MCF 10A (cell line): Measurements from ENCODE around the gene ZNF778. TPM values are rescaled to one million over a fixed set of nuclear protein-coding genes. Genes with fewer than 3 reads are reported as not detected.

ENCODE experiments used
- BruUV-seq: library from RNA; stranded (reverse); fragments of 400-500 nt; replicated peaks from 2 replicates; lab custom pipeline; 2021; lab: Mats Ljungman, UMichigan
- CTCF ChIA-PET: fragments of 300-600 bp; sonication (Branson Sonifier 250); formaldehyde crosslinking; extraction: SDS; loops from one replicate; lab custom pipeline; 2021; ENCODE audit warnings: antibody characterized with exemption, inconsistent platforms; lab: Yijun Ruan, JAX
- POLR2A ChIA-PET: fragments of 300-600, 350-650 bp; sonication (Branson Sonifier 250); formaldehyde crosslinking; extraction: SDS; loops from one replicate; lab custom pipeline; 2020; ENCODE audit warnings: antibody characterized with exemption, inconsistent platforms; lab: Yijun Ruan, JAX
- DNase-seq: peaks from one replicate; pipeline ENCODE4 v3.0.0-alpha.2; 2018; ENCODE audit not compliant: unreplicated experiment
- H3K27ac Mint-ChIP-seq: one replicate; pipeline ENCODE4 v1.8.0; 2022; ENCODE audit warnings: mild to moderate bottlenecking, low read depth, mixed read lengths; ENCODE audit not compliant: unreplicated experiment
- H3K27me3 Mint-ChIP-seq: one replicate; pipeline ENCODE4 v1.8.0; 2022; ENCODE audit warnings: mixed read lengths; ENCODE audit not compliant: insufficient read depth, unreplicated experiment
- H3K36me3 Mint-ChIP-seq: one replicate; pipeline ENCODE4 v1.8.0; 2022; ENCODE audit warnings: mild to moderate bottlenecking, moderate library complexity, mixed read lengths; ENCODE audit not compliant: insufficient read depth, unreplicated experiment
- H3K4me1 Mint-ChIP-seq: one replicate; pipeline ENCODE4 v1.8.0; 2022; ENCODE audit warnings: mixed read lengths; ENCODE audit not compliant: insufficient read depth, unreplicated experiment
- H3K4me3 Mint-ChIP-seq: one replicate; pipeline ENCODE4 v1.8.0; 2022; ENCODE audit warnings: mild to moderate bottlenecking, moderate library complexity, mixed read lengths; ENCODE audit not compliant: unreplicated experiment
- H3K9me3 Mint-ChIP-seq: one replicate; pipeline ENCODE4 v1.8.0; 2022; ENCODE audit warnings: mixed read lengths; ENCODE audit not compliant: unreplicated experiment
- CTCF ChIP-seq: fragments of 200-600 bp; IDR thresholded peaks from one replicate; pipeline ENCODE4 v1.8.0; 2022; ENCODE audit warnings: antibody characterized with exemption, mild to moderate bottlenecking; ENCODE audit not compliant: unreplicated experiment
- intact Hi-C: fragments of 100-400 bp; cut with micrococcal nuclease; formaldehyde crosslinking; loops from 2 replicates; pipeline ENCODE4 v1.14.1; 2022
- total RNA-seq: library from RNA; stranded (reverse); gene quantifications from 2 replicates; pipeline ENCODE4 v1.2.3, GENCODE V29; 2022

ZNF778 gene
- total RNA-seq, 1 experiment from 2014 or later, result 15.8 TPM

GRCh38 chr16:89269805-89270665 is 52.5 kb downstream of the ZNF778 start:
- Mint-ChIP-seq H3K36me3 (peaks cover 68% of the 10 kb centered on the region), H3K9me3 (no peaks in the 10 kb centered on the region), H3K4me1 (no peaks in the 10 kb centered on the region), H3K27me3 (no peaks in the 10 kb centered on the region), H3K27ac (no peak overlapping the region), H3K4me3 (no peak overlapping the region)
- ChIA-PET CTCF (interaction anchor here (1.4 kb wide), 1 partner anchor 19 kb away, joined by 6 read pairs; no protein-coding TSS in a partner anchor), POLR2A (interaction anchor here (0.6 kb wide), 1 partner anchor 318 kb away, joined by 3 read pairs; no protein-coding TSS in a partner anchor)
- BruUV-seq, result no TSS peak
- no peak for DNase-seq
- intact Hi-C loops, result no loop called here
- no peak for TF ChIP-seq CTCF

GRCh38 chr16:89270666-89271345 is 53.3 kb downstream of the ZNF778 start:
- H3K4me3 Mint-ChIP-seq, result no peak overlapping the region
- H3K9me3 Mint-ChIP-seq, result no peaks in the 10 kb centered on the region
- no peak for TF ChIP-seq CTCF
- ChIA-PET CTCF (no interaction called here), POLR2A (no interaction called here)
- H3K27ac Mint-ChIP-seq, result no peak overlapping the region
- no TSS peak for BruUV-seq
- H3K4me1 Mint-ChIP-seq, result no peaks in the 10 kb centered on the region
- peaks cover 69% of the 10 kb centered on the region for H3K36me3 Mint-ChIP-seq
- intact Hi-C loops, result no loop called here
- no peaks in the 10 kb centered on the region for H3K27me3 Mint-ChIP-seq
- no peak for DNase-seq

- Mint-ChIP-seq H3K4me1 (no peaks in the 10 kb centered on the region), H3K27me3 (no peaks in the 10 kb centered on the region), H3K4me3 (no peak overlapping the region), H3K27ac (no peak overlapping the region), H3K9me3 (no peaks in the 10 kb centered on the region), H3K36me3 (peaks cover 76% of the 10 kb centered on the region)
- BruUV-seq, result no TSS peak
- no peak for DNase-seq
- ChIA-PET CTCF (interaction anchor here (0.7 to 1.2 kb wide), 2 partner anchors 17 to 32 kb away, joined by 3 to 5 read pairs; no protein-coding TSS in a partner anchor), POLR2A (no interaction called here)
- no peak for TF ChIP-seq CTCF
- intact Hi-C loops, result no loop called here
Measured at GRCh38 chr16:89272631-89273030, 55.1 kb downstream of the ZNF778 start.

- no TSS peak for BruUV-seq
- Mint-ChIP-seq H3K9me3 (no peaks in the 10 kb centered on the region), H3K27me3 (no peaks in the 10 kb centered on the region), H3K4me1 (no peaks in the 10 kb centered on the region), H3K4me3 (no peak overlapping the region), H3K27ac (no peak overlapping the region), H3K36me3 (peaks cover 70% of the 10 kb centered on the region)
- no peak for TF ChIP-seq CTCF
- POLR2A ChIA-PET, result no interaction called here
- CTCF ChIA-PET, result interaction anchor here (0.8 to 1.2 kb wide), 2 partner anchors 11 to 15 kb away, joined by 3 read pairs; no protein-coding TSS in a partner anchor
- intact Hi-C loops, result no loop called here
- DNase-seq, result no peak
Measured at GRCh38 chr16:89273741-89274472, 56.4 kb downstream of the ZNF778 start.
